ENCODE data around the gene COCH. TPM values are rescaled to one million over a fixed set of nuclear protein-coding genes. Genes with fewer than 3 reads are reported as not detected.

Gene COCH
- total RNA-seq: 0.29 and 0.65 TPM in 2 replicates

DNA sequence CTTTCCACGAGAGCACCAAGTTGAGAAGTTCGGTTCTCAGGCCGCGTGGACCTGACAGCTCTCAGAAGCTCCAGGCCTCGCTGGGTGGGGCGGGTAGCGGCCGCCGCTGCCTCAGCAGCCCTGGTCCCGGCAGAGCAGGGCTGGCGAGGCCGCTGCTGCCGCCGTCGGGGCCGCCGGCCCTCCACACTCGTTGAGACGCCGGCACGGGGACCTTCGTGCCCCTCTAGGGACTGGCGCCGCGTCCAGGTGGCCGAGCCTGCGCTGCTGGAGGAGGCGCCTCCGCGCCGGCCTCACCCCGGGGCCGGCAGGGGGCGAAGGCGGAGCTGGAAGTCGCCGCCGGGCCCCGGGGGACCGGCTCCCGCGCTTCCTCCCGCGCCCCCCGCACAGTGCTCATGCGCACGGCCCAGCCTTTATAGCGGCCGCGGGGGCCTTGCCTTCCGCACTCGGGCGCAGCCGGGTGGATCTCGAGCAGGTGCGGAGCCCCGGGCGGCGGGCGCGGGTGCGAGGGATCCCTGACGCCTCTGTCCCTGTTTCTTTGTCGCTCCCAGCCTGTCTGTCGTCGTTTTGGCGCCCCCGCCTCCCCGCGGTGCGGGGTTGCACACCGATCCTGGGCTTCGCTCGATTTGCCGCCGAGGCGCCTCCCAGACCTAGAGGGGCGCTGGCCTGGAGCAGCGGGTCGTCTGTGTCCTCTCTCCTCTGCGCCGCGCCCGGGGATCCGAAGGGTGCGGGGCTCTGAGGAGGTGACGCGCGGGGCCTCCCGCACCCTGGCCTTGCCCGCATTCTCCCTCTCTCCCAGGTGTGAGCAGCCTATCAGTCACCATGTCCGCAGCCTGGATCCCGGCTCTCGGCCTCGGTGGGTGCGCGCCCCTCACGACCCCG, at the start of gene COCH:
Gene COCH, plus strand, starts transcription at position 440 of the 879 bp plus-strand sequence. Its CDS starts 380 bp downstream, at position 820.

Other genes with a start within 250 kb of the COCH start
- gene AP4S1, start 151.1 kb downstream of the COCH start, total RNA-seq: 2.9 and 8.3 TPM in 2 replicates
- gene STRN3, start 151.8 kb downstream of the COCH start, total RNA-seq: 41.8 and 52.7 TPM in 2 replicates